ENCODE data around the gene GRAP2. TPM values are rescaled to one million over a fixed set of nuclear protein-coding genes. Genes with fewer than 3 reads are reported as not detected.
A peak's percentile ranks its signal among the peaks of the same experiment; 100 is the strongest.

The GRAP2 gene
- total and polyA plus RNA-seq, 2 donors (not counting 1 experiment from before 2014, with no cell fraction given), result 13.5 to 26.4 TPM

- DNase-seq (peak; percentile 55), ATAC-seq (ENCODE audit: low read depth) (peak; percentile 88)
- Mint-ChIP-seq H3K4me3 (peak within 1 kb of the TSS; percentile 48), H3K27ac (no peak within 1 kb of the TSS), H3K4me1 (peaks cover 7% of the 10 kb centered on the region), H3K9me3 (ENCODE audit: insufficient read depth) (no peaks in the 10 kb centered on the region), H3K27me3 (peaks cover 39% of the 10 kb centered on the region)
- Histone ChIP-seq H2AFZ (ENCODE audit: insufficient read depth, low read depth, low read length, poor library complexity, severe bottlenecking) (peak within 1 kb of the TSS; percentile 60), H3K4me3 (ENCODE audit: control extremely low read depth in 1 of 5, extremely low read depth in 1 of 5, insufficient read depth in 1 of 5, low read depth in 2 of 5, low read length in 4 of 5) (peak within 1 kb of the TSS in 3 of 5 experiments; percentile 8 to 37 (median 36)), H3K4me2 (replicated peaks; ENCODE audit: low read depth, low read length, poor library complexity, severe bottlenecking) (peak within 1 kb of the TSS; percentile 79), H4K20me1 (ENCODE audit: control insufficient read depth, insufficient read depth, low read length, poor library complexity, severe bottlenecking) (no peaks in the 10 kb centered on the region), H3K27me3 (replicated peaks in 1 of 4; ENCODE audit: control extremely low read depth in 1 of 4, control insufficient read depth in 3 of 4, insufficient read depth in 4 of 4, low read length in 3 of 4) (peaks cover 0 to 48% (median 21%) of the 10 kb centered on the region in 4 experiments), H3K79me2 (ENCODE audit: control insufficient read depth, insufficient read depth, low read length) (no peaks in the 10 kb centered on the region), H3K36me3 (replicated peaks in 1 of 2; ENCODE audit: control extremely low read depth in 1 of 2, control insufficient read depth in 1 of 2, extremely low read depth in 1 of 2, insufficient read depth in 2 of 2, low read length in 1 of 2) (no peaks in the 10 kb centered on the region), H3K9me3 (ENCODE audit: control extremely low read depth in 1 of 3, control insufficient read depth in 2 of 3, insufficient read depth in 1 of 3, low read length in 2 of 3) (peaks cover 0 to 4% (median 0%) of the 10 kb centered on the region in 3 donors), H3K4me1 (ENCODE audit: control insufficient read depth in 2 of 2, insufficient read depth in 2 of 2, low read length in 2 of 2) (peaks cover 11 to 13% of the 10 kb centered on the region in 2 donors), H3K9ac (ENCODE audit: low read length) (peak within 1 kb of the TSS; percentile 44), H3K27ac (ENCODE audit: low read length in 2 of 2) (no peak within 1 kb of the TSS)
- intact Hi-C loops (cut with micrococcal nuclease), result no loop called here
- 8% methylated on average over 115 of the region's 115 CpGs for WGBS (ENCODE audit: insufficient coverage)
- ChIA-PET CTCF (interaction anchor here (1.0 to 3.0 kb wide), 3 partner anchors 30 to 461 kb away, joined by 3 to 11 read pairs (median 8); no protein-coding TSS in a partner anchor), POLR2A (no interaction called here)
- TF ChIP-seq, protein P1, sequence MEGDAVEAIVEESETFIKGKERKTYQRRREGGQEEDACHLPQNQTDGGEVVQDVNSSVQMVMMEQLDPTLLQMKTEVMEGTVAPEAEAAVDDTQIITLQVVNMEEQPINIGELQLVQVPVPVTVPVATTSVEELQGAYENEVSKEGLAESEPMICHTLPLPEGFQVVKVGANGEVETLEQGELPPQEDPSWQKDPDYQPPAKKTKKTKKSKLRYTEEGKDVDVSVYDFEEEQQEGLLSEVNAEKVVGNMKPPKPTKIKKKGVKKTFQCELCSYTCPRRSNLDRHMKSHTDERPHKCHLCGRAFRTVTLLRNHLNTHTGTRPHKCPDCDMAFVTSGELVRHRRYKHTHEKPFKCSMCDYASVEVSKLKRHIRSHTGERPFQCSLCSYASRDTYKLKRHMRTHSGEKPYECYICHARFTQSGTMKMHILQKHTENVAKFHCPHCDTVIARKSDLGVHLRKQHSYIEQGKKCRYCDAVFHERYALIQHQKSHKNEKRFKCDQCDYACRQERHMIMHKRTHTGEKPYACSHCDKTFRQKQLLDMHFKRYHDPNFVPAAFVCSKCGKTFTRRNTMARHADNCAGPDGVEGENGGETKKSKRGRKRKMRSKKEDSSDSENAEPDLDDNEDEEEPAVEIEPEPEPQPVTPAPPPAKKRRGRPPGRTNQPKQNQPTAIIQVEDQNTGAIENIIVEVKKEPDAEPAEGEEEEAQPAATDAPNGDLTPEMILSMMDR (IDR thresholded peaks at IDR 0.05), result no peak
- TF ChIP-seq EZH2 (IDR thresholded peaks at IDR 0.05; ENCODE audit: borderline replicate concordance, insufficient read depth, low read depth, low read length, poor library complexity, severe bottlenecking), result no peak
Observed at GRCh38 chr22:39994566-39995392, 93.9 kb downstream of the GRAP2 start, which contains the start of gene FAM83F. Gene FAM83F, plus strand, starts transcription at chr22:39994954. Its CDS starts 89 bp downstream, at chr22:39995043.
